HG02981 (cell line): ENCODE results near the gene GCN1.

Source experiments
- ATAC-seq: cut with Tn5 transposase; IDR thresholded peaks from one replicate; pipeline ENCODE4 v1.9.1; 2021; ENCODE audit warnings: mild to moderate bottlenecking, moderate library complexity; ENCODE audit not compliant: unreplicated experiment

GCN1 gene

GRCh38 chr12:120121766-120122293 lies 72.7 kb downstream of the GCN1 start:
- ATAC-seq = peak; percentile 45

- ATAC-seq = no peak
Measured at GRCh38 chr12:120121343-120121742, 73.2 kb downstream of the GCN1 start.

GRCh38 chr12:120119271-120119973 lies 75.1 kb downstream of the GCN1 start:
- no peak for ATAC-seq

GRCh38 chr12:120118321-120119061 lies 76.0 kb downstream of the GCN1 start:
- no peak for ATAC-seq

- ATAC-seq = no peak
Measured at GRCh38 chr12:120117961-120118320, 76.6 kb downstream of the GCN1 start.

- peak; percentile 43 for ATAC-seq
Measured at GRCh38 chr12:120116792-120117651, 77.5 kb downstream of the GCN1 start.

GRCh38 chr12:120116441-120116791 lies 78.1 kb downstream of the GCN1 start, which contains the start of gene RAB35:
Gene RAB35, minus strand, starts transcription at chr12:120116753. Its CDS starts 103 bp downstream, at chr12:120116650.
- ATAC-seq = no peak

GRCh38 chr12:120115692-120116440 lies 78.6 kb downstream of the GCN1 start:
- peak; percentile 12 for ATAC-seq

- ATAC-seq = no peak
Measured at GRCh38 chr12:120115066-120115465, 79.4 kb downstream of the GCN1 start.

- peak; percentile 64 for ATAC-seq
Measured at GRCh38 chr12:120110550-120111501, 83.7 kb downstream of the GCN1 start.

GRCh38 chr12:120109570-120110267 lies 84.8 kb downstream of the GCN1 start:
- no peak for ATAC-seq

GRCh38 chr12:120106151-120106550 lies 88.4 kb downstream of the GCN1 start:
- no peak for ATAC-seq

- ATAC-seq = no peak
Measured at GRCh38 chr12:120103371-120103770, 91.1 kb downstream of the GCN1 start.

GRCh38 chr12:120103044-120103338 lies 91.5 kb downstream of the GCN1 start:
- ATAC-seq = no peak

GRCh38 chr12:120102189-120103043 lies 92.1 kb downstream of the GCN1 start:
- no peak for ATAC-seq

GRCh38 chr12:120101617-120102016 lies 92.9 kb downstream of the GCN1 start:
- no peak for ATAC-seq

- no peak for ATAC-seq
Measured at GRCh38 chr12:120101182-120101581, 93.3 kb downstream of the GCN1 start.

- ATAC-seq = no peak
Measured at GRCh38 chr12:120100630-120101029, 93.9 kb downstream of the GCN1 start.
